OCI-LY7 (cell line): Measurements from ENCODE around the gene CTSA.

ENCODE experiments used
- CTCF ChIP-seq: fragments of 200-600 bp; sonication (generic); conservative IDR thresholded peaks from 2 replicates; pipeline ENCODE4 v1.5.1; 2014; ENCODE audit warnings: mild to moderate bottlenecking, antibody characterized with exemption, low read length, moderate library complexity, mixed read lengths
- EZH2phosphoT487 ChIP-seq: fragments of 200-600 bp; sonication (generic); IDR thresholded peaks from 2 replicates; pipeline ENCODE4 v1.6.1; 2018; ENCODE audit warnings: low read depth, borderline replicate concordance, mild to moderate bottlenecking, mixed run types, antibody characterized with exemption, low read length, moderate library complexity, mixed read lengths

GRCh38 chr20:45890985-45891983, at the start of gene CTSA, which contains the start of gene NEURL2:
- TF ChIP-seq EZH2phosphoT487 (no peak), CTCF (no peak)
